Thyroid gland (tissue), 4 donors: ENCODE results near the gene PRKD1.

Source experiments
- POLR2A ChIP-seq, 2 donors: fragments of 450-650 bp; IDR thresholded peaks; one replicate each; pipeline ENCODE4 v1.6.1; 2017; ENCODE audit warnings: antibody characterized with exemption in 2 of 2, mild to moderate bottlenecking in 2 of 2, moderate library complexity in 1 of 2
- TF ChIP-seq, protein P1 (sequence below), 6 experiments: fragments of 200-600 bp in 3 of 6; fragments of 450-650 bp in 3 of 6; sonication (generic) in 3 of 6; IDR thresholded peaks; one replicate each; pipeline ENCODE4 v1.5.1; 2016 to 2019; ENCODE audit warnings: antibody characterized with exemption in 6 of 6, mild to moderate bottlenecking in 2 of 6, inconsistent platforms in 1 of 6, moderate library complexity in 1 of 6

- TF ChIP-seq, protein P1, sequence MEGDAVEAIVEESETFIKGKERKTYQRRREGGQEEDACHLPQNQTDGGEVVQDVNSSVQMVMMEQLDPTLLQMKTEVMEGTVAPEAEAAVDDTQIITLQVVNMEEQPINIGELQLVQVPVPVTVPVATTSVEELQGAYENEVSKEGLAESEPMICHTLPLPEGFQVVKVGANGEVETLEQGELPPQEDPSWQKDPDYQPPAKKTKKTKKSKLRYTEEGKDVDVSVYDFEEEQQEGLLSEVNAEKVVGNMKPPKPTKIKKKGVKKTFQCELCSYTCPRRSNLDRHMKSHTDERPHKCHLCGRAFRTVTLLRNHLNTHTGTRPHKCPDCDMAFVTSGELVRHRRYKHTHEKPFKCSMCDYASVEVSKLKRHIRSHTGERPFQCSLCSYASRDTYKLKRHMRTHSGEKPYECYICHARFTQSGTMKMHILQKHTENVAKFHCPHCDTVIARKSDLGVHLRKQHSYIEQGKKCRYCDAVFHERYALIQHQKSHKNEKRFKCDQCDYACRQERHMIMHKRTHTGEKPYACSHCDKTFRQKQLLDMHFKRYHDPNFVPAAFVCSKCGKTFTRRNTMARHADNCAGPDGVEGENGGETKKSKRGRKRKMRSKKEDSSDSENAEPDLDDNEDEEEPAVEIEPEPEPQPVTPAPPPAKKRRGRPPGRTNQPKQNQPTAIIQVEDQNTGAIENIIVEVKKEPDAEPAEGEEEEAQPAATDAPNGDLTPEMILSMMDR (IDR thresholded peaks at IDR 0.05): no peak
- TF ChIP-seq POLR2A (IDR thresholded peaks at IDR 0.05): no peak
Measured at GRCh38 chr14:29630566-29631160, 297.0 kb downstream of the PRKD1 start.
